HG03097 (cell line): Measurements from ENCODE around the gene TAF4B.
"Not testable (repeated sequence)": the region's sequence is repeated elsewhere in the genome, so short reads cannot be mapped to it uniquely, and the experiment has no call there.

Experiments used
- ATAC-seq: cut with Tn5 transposase; IDR thresholded peaks from one replicate; pipeline ENCODE4 v1.9.1; 2021; ENCODE audit not compliant: unreplicated experiment, low FRiP score

The TAF4B gene

GRCh38 chr18:26370037-26370436, 143.8 kb downstream of the TAF4B start:
- ATAC-seq = no peak

DNA sequence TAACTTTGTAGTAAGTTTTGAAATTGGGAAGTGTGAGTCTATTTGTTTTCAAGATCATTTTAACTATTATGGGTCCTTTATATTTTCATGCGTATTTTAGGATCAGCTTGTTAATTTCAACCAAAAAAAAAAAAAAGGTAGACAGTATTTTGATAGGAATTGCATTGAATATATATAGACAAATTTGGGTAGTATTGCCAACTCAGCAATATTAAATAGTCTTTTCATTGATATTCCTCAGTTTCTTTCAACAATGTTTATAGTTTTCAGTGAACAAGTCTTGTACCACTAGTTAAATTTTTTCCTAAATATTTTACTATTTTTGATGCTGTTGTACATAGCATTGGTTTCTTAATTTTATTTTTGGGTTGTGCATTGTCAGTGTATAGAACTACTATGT, 149.9 kb downstream of the TAF4B start:
- ATAC-seq = no peak

GRCh38 chr18:26378701-26379100, 152.5 kb downstream of the TAF4B start:
- no peak for ATAC-seq

DNA sequence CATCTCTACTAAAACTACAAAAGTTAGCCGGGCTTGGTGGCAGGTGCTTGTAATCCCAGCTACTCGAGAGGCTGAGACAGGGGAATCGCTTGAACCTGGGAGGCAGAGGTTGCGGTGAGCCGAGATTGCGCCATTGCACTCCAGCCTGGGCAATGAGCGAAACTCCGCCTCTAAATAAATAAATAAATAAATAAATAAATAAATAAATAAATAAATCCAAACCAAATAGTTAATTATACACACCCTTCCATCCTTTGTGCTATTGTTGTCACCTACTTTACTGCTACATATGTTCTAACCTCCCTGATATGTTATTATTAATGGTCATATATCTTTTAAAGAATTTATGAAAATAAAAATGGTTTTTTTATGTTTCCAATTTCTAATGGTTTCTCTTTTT, 155.3 kb downstream of the TAF4B start:
- ATAC-seq = not testable (repeated sequence)

GRCh38 chr18:26383454-26384270, 157.4 kb downstream of the TAF4B start:
- peak; percentile 71 for ATAC-seq

- ATAC-seq = no peak
Observed at GRCh38 chr18:26386002-26386401, 159.8 kb downstream of the TAF4B start.

GRCh38 chr18:26386441-26386840, 160.2 kb downstream of the TAF4B start:
- ATAC-seq = no peak

DNA sequence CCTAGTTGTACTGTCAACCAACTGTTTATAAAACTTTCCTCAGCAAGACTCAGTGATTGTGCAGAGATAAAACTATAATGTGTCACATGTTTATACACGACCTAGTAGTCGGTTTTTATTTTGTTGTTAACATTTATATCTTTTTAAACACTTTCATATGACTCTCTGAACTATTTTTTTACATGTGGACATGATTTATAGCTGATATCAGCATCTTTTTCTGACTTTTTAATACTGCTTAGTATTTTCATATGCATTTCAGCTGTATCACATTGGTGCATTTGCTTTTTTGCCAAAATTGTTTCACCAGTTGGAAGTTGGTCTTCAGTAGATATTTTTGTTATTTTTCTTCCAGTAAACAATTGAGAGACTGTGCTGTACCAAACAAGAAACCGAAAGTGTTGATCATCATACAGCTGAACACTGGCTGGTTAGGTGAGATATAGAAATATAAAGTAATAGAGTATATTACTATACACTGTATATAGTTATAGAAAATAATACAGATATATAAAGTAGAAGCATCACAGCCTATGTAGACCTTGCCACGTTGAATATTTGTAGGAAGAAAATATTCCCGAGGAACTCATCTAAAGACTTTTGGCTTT, 167.9 kb downstream of the TAF4B start:
- no peak for ATAC-seq

GRCh38 chr18:26397019-26397418, 170.8 kb downstream of the TAF4B start:
- no peak for ATAC-seq

GRCh38 chr18:26403491-26403890, 177.2 kb downstream of the TAF4B start:
- no peak for ATAC-seq

DNA sequence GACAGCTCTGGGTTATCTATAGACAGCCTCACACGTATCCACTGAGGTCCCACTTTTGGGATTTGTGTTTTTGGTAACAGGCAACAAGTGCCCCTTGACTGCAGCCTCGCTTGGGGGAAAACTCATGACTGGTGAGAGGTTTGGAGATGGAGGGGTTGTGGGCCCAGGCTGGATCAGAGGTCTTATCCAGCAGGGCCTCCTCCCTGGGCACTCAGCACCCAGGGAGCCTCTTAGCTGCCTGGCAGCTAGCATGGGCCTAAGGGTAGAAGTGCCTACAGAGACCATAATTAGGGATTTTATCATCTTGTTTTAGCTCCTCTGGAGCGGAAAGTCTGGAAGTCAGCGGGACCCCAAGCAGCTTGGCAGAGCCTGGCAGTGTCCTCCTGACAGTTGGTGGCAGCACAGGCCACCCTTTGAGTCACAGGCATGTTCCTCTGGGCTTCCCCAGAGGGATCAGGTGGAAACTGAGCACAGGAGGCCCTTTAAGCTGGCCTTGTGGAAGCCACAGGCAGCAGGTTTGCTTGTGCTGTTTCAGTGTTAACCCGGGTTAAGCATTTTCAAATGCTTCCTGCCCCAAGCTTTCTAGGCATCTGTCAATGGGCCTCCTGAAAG, 179.1 kb downstream of the TAF4B start:
- ATAC-seq = peak; percentile 88

- no peak for ATAC-seq
Observed at GRCh38 chr18:26406324-26406723, 180.1 kb downstream of the TAF4B start.

- no peak for ATAC-seq
Observed at GRCh38 chr18:26406854-26407517, 180.7 kb downstream of the TAF4B start.

DNA sequence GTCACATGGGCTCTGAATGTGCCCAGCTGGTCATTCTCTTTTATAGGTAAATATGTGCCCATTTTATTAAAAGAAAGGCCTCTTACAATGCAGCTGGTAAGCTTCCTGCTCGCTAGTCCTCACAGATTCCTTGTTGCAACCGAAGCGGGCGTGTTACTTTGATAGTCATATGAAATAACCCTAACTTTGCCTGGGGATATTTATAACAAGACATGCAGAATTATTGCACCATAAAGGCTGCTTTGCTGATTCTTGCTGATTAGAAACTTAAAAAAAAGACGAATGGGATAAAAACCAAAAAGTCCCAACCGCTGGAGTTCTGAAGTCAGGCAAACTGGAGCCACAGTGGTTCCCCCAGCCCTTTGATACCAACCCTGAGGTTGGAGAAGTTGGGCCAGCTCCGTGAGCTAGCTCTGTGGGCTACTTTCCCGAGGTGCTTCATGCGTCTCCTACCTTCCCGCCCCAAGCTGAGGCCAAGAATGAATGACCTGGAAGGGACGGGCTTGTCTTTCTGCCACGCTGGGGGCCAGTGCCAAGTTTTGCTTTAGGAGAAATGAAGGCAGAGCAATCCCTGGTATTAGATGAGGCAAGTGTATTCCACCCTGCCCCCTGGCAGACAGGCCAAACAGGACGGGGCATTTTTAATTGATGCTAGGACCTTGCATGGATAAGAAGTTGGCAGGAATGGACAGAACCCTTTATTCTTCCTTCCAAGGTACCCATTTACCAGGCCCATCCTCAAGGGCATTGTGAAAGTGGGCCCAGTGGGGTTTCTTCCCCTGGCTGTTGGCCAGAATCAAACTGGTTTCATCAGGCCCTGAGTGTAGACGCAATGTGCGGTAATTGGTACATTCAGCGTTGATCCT, 181.7 kb downstream of the TAF4B start:
- ATAC-seq = no peak

- no peak for ATAC-seq
Observed at GRCh38 chr18:26409091-26409490, 182.8 kb downstream of the TAF4B start.

DNA sequence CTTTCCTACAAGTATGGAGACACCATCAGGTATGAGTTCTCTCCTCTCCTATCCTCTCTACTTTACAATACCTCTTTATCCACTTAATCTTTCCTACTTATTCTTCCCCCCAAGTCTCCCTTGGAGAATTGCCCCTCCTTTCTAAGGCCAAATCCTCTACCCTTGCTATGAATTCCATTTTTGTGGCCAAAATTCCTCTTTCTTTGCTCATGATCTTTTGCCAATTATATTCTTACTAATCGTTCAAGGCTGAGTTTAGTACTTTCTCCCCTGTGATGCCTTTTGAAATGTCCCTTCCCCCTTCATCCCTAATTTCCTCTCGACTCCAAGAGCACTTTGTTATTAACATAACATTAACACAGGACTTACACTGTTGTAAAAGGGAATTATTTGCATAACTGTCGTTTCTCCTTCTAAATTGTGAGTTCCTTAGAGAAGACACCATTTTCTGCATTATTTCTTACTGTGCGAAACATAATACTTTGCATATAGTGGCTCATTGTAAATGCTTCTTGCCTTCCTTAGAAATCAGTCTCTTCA, 188.7 kb downstream of the TAF4B start:
- ATAC-seq = no peak

- no peak for ATAC-seq
Observed at GRCh38 chr18:26415631-26416030, 189.4 kb downstream of the TAF4B start.

- no peak for ATAC-seq
Observed at GRCh38 chr18:26416652-26417150, 190.5 kb downstream of the TAF4B start.

- no peak for ATAC-seq
Observed at GRCh38 chr18:26417190-26417589, 190.9 kb downstream of the TAF4B start.

- ATAC-seq = no peak
Observed at GRCh38 chr18:26418225-26418624, 192.0 kb downstream of the TAF4B start.
